ENCODE measurements around the gene RDH8.
"Not testable (repeated sequence)": the region's sequence is repeated elsewhere in the genome, so short reads cannot be mapped to it uniquely, and the experiment has no call there.

RDH8 gene

DNA sequence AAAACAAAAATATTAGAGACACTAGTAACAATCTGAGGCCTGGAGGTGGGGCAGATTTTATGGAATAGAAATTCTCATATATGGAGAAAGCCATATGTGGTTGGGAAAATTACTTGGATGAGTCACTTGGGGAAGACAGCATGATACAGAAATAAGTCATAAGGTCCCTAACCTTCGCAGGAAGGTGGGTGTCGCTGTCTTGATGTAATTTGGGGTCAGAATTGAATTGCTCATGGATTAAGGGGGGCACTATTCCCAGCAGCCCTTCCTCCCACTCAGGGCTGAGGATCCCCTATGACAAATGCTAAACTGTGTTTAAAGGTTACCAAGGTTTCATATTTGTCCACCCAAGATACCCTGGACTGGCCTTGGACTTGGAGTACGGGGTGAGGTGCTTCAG is 5.0 kb downstream of the RDH8 start:
- no peak overlapping the region for H3K27ac ChIP-seq (ENCODE audit: low read depth, low read length, severe bottlenecking)
- H3K9me3 ChIP-seq (ENCODE audit: control insufficient read depth, low read length) = no peaks in the 10 kb centered on the region
- 90% methylated on average over 2 of the region's 3 CpGs; no CpG with 5 or more reads in 1 of the 2 experiments for WGBS, 2 experiments (ENCODE audit: insufficient coverage in 2 of 2)
- no peaks in the 10 kb centered on the region for H3K4me1 ChIP-seq (ENCODE audit: control insufficient read depth, insufficient read depth, low read length, poor library complexity, severe bottlenecking)
- no peaks in the 10 kb centered on the region for H3K36me3 ChIP-seq (ENCODE audit: control insufficient read depth, insufficient read depth, low read length)
- H3K4me3 ChIP-seq (ENCODE audit: extremely low read depth, insufficient read depth, low read length, poor library complexity, severe bottlenecking) = no peak overlapping the region

DNA sequence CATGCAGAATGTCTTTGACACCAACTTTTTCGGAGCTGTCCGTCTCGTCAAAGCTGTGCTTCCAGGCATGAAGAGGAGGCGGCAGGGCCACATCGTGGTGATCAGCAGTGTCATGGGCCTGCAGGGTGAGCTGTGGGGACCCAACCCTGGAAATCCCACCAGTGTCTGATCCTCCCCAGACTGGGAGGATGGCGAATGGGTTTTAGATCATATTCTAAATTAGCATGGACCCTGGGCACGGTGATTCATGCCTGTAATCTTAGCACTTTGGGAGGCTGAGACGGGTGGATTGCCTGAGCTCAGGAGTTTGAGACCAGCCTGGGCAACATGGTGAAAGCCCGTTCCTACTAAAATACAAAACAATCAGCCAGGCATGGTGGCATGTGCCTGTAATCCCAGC is 5.5 kb downstream of the RDH8 start:
- Histone ChIP-seq H3K27ac (ENCODE audit: low read depth, low read length, severe bottlenecking) (no peak overlapping the region), H3K4me1 (ENCODE audit: control insufficient read depth, insufficient read depth, low read length, poor library complexity, severe bottlenecking) (no peaks in the 10 kb centered on the region), H3K36me3 (ENCODE audit: control insufficient read depth, insufficient read depth, low read length) (no peaks in the 10 kb centered on the region), H3K4me3 (ENCODE audit: extremely low read depth, insufficient read depth, low read length, poor library complexity, severe bottlenecking) (no peak overlapping the region), H3K9me3 (ENCODE audit: control insufficient read depth, low read length) (no peaks in the 10 kb centered on the region)
- WGBS, 2 experiments (ENCODE audit: insufficient coverage in 2 of 2) = 86 to 88% methylated on average over 7 to 9 of the region's 9 CpGs

DNA sequence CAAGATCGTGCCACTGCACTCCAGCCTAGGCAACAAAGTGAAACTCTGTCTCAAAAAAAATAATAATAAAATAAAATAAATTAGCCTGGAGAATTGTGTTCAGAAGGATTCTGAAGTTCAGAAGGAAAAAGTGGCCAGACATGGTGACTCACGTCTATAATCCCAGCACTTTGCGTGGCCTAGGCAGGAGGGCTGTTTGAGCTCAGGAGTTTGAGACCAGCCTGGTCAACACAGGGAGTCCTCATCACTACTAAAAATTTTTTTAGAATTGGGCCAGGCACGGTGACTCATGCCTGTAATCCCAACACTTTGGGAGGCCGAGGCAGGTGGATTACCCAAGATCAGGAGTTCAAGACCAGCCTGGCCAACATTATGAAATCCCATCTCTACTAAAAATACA is 6.0 kb downstream of the RDH8 start:
- Histone ChIP-seq H3K4me1 (ENCODE audit: control insufficient read depth, insufficient read depth, low read length, poor library complexity, severe bottlenecking) (no peaks in the 10 kb centered on the region), H3K36me3 (ENCODE audit: control insufficient read depth, insufficient read depth, low read length) (no peaks in the 10 kb centered on the region), H3K27ac (ENCODE audit: low read depth, low read length, severe bottlenecking) (no peak overlapping the region), H3K4me3 (ENCODE audit: extremely low read depth, insufficient read depth, low read length, poor library complexity, severe bottlenecking) (no peak overlapping the region), H3K9me3 (ENCODE audit: control insufficient read depth, low read length) (no peaks in the 10 kb centered on the region)
- WGBS, 2 experiments (ENCODE audit: insufficient coverage in 2 of 2) = 74 to 85% methylated on average over 4 of the region's 5 CpGs

DNA sequence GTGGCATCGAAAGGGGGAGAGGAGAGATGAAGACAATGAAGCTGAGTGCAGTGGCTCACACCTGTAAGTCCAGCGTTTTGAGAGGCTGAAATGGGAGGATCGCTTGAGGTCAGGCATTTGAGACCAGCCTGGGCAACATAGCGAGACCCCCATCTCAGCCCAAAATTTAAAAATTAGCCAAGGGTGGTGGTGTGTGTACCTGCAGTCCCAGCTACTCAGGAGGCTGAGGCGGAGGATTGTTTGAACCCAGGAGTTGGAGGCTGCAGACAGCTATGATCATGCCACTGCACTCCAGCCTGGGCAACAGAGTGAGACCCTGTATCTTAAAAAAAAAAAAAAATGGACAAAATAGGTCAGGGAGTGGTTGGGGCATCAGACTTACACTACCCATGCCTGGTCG is 7.6 kb downstream of the RDH8 start:
- H3K36me3 ChIP-seq (ENCODE audit: control insufficient read depth, insufficient read depth, low read length) = no peaks in the 10 kb centered on the region
- H3K9me3 ChIP-seq (ENCODE audit: control insufficient read depth, low read length) = no peaks in the 10 kb centered on the region
- no peak overlapping the region for H3K4me3 ChIP-seq (ENCODE audit: extremely low read depth, insufficient read depth, low read length, poor library complexity, severe bottlenecking)
- H3K4me1 ChIP-seq (ENCODE audit: control insufficient read depth, insufficient read depth, low read length, poor library complexity, severe bottlenecking) = no peaks in the 10 kb centered on the region
- 89 to 91% methylated on average over 3 of the region's 6 CpGs for WGBS, 2 experiments (ENCODE audit: insufficient coverage in 2 of 2)
- H3K27ac ChIP-seq (ENCODE audit: low read depth, low read length, severe bottlenecking) = no peak overlapping the region

DNA sequence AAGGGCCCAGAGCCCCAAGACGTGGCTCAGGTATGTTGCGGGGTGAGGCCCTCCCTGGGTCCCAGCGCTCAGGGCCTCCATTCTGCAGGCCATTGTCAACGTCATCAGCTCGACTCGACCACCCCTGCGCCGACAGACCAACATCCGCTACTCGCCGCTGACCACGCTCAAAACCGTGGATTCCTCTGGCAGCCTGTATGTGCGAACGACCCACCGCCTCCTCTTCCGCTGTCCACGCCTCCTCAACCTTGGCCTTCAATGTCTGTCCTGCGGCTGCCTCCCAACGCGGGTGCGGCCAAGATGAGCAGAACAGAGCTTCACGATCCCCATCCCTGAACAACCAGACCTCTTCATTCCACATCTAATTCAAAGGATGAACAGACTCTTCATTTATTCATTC is 8.2 kb downstream of the RDH8 start:
- H3K27ac ChIP-seq (ENCODE audit: low read depth, low read length, severe bottlenecking) = no peak overlapping the region
- H3K4me3 ChIP-seq (ENCODE audit: extremely low read depth, insufficient read depth, low read length, poor library complexity, severe bottlenecking) = no peak overlapping the region
- no peaks in the 10 kb centered on the region for H3K4me1 ChIP-seq (ENCODE audit: control insufficient read depth, insufficient read depth, low read length, poor library complexity, severe bottlenecking)
- 92 to 93% methylated on average over 23 of the region's 23 CpGs for WGBS, 2 experiments (ENCODE audit: insufficient coverage in 2 of 2)
- no peaks in the 10 kb centered on the region for H3K9me3 ChIP-seq (ENCODE audit: control insufficient read depth, low read length)
- no peaks in the 10 kb centered on the region for H3K36me3 ChIP-seq (ENCODE audit: control insufficient read depth, insufficient read depth, low read length)

DNA sequence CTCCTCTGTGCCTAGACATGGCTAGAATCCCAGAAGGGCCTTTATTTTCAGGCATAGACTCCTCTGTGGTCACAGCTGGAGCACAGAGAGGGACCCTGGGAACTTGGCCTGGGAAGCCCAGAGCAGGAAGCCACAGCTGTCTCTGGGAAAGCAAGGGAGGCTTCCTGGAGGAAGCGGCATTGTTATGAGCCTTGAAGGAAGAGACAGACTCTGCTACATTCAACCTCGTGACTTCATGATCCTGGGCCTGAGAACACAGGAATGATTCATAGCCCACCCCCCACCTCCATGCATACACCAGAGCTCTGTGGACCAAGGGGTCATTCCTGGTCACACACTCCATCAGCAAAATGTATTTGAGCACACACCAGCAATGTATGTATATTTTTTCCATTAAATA is 8.6 kb downstream of the RDH8 start:
- no peaks in the 10 kb centered on the region for H3K36me3 ChIP-seq (ENCODE audit: control insufficient read depth, insufficient read depth, low read length)
- no peaks in the 10 kb centered on the region for H3K4me1 ChIP-seq (ENCODE audit: control insufficient read depth, insufficient read depth, low read length, poor library complexity, severe bottlenecking)
- WGBS, 2 experiments (ENCODE audit: insufficient coverage in 2 of 2) = 50 to 91% methylated on average over 1 to 2 of the region's 2 CpGs
- H3K4me3 ChIP-seq (ENCODE audit: extremely low read depth, insufficient read depth, low read length, poor library complexity, severe bottlenecking) = no peak overlapping the region
- no peak overlapping the region for H3K27ac ChIP-seq (ENCODE audit: low read depth, low read length, severe bottlenecking)
- H3K9me3 ChIP-seq (ENCODE audit: control insufficient read depth, low read length) = no peaks in the 10 kb centered on the region

DNA sequence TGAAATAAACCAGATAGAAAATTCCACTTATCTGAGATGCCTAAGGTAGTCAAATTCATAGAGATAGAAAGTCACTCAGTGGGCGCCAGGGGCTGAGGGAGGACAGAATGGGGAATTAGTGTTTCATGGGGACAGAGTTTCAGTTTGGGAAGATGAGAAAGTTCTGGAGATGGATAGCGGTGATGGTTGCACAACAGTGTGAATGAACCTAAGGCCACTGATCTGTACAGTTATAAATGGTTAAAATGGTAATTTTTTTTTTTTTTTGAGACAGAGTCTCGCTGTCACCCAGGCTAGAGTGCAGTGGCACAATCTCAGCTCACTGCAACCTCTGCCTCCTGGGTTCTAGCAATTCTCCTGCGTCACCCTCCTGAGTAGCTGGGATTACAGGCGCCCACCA is 9.8 kb downstream of the RDH8 start:
- H3K4me3 ChIP-seq (ENCODE audit: extremely low read depth, insufficient read depth, low read length, poor library complexity, severe bottlenecking); H3K4me1 ChIP-seq (ENCODE audit: control insufficient read depth, insufficient read depth, low read length, poor library complexity, severe bottlenecking); H3K27ac ChIP-seq (ENCODE audit: low read depth, low read length, severe bottlenecking); H3K9me3 ChIP-seq (ENCODE audit: control insufficient read depth, low read length); H3K36me3 ChIP-seq (ENCODE audit: control insufficient read depth, insufficient read depth, low read length): not testable (repeated sequence)
- WGBS, 2 experiments (ENCODE audit: insufficient coverage in 2 of 2) = 93 to 97% methylated on average over 3 of the region's 5 CpGs

DNA sequence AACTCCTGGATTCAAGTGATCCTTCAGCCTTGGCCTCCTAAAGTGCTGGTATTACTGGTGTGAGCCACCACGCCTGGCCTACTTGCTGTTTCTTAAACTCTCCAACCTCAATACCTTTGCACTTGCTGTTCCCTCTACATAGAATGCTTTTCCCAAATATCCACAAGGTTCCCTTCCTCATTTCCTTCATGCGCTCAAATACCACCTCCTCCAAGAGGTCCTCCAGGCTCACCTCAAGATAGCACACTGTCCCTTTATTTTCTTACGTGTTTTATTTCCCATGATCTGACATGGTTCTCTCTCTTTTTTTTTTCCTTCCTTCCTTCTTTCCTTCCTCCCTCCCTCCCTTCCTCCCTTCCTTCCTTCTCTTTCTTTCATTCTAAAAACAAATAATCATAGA is 13.5 kb downstream of the RDH8 start:
- Histone ChIP-seq H3K4me1 (ENCODE audit: control insufficient read depth, insufficient read depth, low read length, poor library complexity, severe bottlenecking) (no peaks in the 10 kb centered on the region), H3K9me3 (ENCODE audit: control insufficient read depth, low read length) (no peaks in the 10 kb centered on the region), H3K36me3 (ENCODE audit: control insufficient read depth, insufficient read depth, low read length) (no peaks in the 10 kb centered on the region), H3K27ac (ENCODE audit: low read depth, low read length, severe bottlenecking) (no peak overlapping the region), H3K4me3 (ENCODE audit: extremely low read depth, insufficient read depth, low read length, poor library complexity, severe bottlenecking) (no peak overlapping the region)
- WGBS, 2 experiments (ENCODE audit: insufficient coverage in 2 of 2) = 91 to 98% methylated on average over 3 of the region's 3 CpGs

DNA sequence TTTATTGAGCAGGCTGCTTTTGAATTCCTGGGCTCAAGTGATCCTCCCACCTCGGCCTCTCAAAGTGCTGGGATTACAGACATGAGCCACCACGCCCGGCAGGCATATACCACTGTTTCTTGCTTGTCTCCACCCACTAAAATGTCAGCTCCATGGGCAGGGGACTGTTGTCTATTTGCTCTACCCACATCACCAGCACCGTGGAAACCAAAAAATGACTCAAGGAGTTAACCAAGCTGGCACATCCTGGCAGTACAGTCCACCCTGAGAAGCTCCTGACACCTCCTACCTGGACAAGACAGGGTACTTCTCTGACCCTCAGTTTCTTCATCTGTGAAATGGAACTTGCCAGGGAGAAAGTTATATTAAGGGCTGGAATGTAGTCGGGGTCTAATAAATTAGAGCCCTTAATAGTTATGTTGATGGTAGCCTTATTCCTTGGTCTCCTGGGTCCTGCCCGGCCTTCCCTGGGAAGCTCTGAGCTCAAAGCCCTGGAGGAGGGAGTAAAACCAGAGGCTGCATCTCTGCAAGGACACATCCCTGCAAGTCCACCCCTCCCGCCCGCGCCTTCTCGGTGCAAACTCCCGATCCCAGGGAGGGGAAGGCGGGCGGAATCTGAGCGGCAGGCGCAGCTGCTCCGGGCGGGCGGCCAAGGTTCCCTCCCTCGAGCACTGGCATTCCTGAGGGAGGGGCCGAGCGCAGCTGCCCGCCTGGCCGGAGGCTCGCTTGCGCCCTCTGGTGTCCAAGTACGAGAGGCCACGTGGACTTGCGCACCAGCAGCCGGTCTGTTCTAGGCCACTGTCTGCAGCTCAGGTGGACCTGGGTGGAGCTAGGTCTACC is 14.1 kb downstream of the RDH8 start:
- H3K27ac ChIP-seq (ENCODE audit: low read depth, low read length, severe bottlenecking) = no peak overlapping the region
- no peaks in the 10 kb centered on the region for H3K36me3 ChIP-seq (ENCODE audit: control insufficient read depth, insufficient read depth, low read length)
- 11 to 18% methylated on average over 21 to 28 of the region's 29 CpGs for WGBS, 2 experiments (ENCODE audit: insufficient coverage in 2 of 2)
- H3K9me3 ChIP-seq (ENCODE audit: control insufficient read depth, low read length) = no peaks in the 10 kb centered on the region
- H3K4me3 ChIP-seq (ENCODE audit: extremely low read depth, insufficient read depth, low read length, poor library complexity, severe bottlenecking) = no peak overlapping the region
- H3K4me1 ChIP-seq (ENCODE audit: control insufficient read depth, insufficient read depth, low read length, poor library complexity, severe bottlenecking) = no peaks in the 10 kb centered on the region

DNA sequence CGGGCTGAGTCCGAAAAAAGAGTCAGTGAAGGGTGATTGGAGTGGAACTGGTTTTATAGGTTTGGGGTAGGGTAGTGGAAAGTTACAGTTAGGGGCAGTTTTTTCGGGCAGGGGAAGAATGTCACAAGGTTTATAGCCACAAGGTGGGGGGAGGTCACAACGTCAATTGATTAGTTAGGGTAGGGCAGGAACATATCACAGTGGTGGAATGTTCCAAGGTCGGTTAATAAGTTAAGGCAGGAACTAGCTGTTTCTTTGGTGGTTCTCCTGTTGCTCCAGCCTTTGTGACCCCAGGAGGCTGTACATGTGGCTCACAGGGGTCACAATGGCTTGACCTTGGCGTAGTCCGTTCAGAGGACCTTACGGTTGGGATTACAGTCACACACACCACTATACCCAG is 20.3 kb downstream of the RDH8 start:
- H3K9me3 ChIP-seq (ENCODE audit: control insufficient read depth, low read length) = no peaks in the 10 kb centered on the region
- whole genome bisulfite sequencing, 2 experiments (ENCODE audit: insufficient coverage in 2 of 2) = 76 to 83% methylated on average over 4 to 5 of the region's 8 CpGs
- no peaks in the 10 kb centered on the region for H3K36me3 ChIP-seq (ENCODE audit: control insufficient read depth, insufficient read depth, low read length)
- H3K4me3 ChIP-seq (ENCODE audit: extremely low read depth, insufficient read depth, low read length, poor library complexity, severe bottlenecking) = no peak overlapping the region
- H3K27ac ChIP-seq (ENCODE audit: low read depth, low read length, severe bottlenecking) = no peak overlapping the region
- H3K4me1 ChIP-seq (ENCODE audit: control insufficient read depth, insufficient read depth, low read length, poor library complexity, severe bottlenecking) = no peaks in the 10 kb centered on the region

DNA sequence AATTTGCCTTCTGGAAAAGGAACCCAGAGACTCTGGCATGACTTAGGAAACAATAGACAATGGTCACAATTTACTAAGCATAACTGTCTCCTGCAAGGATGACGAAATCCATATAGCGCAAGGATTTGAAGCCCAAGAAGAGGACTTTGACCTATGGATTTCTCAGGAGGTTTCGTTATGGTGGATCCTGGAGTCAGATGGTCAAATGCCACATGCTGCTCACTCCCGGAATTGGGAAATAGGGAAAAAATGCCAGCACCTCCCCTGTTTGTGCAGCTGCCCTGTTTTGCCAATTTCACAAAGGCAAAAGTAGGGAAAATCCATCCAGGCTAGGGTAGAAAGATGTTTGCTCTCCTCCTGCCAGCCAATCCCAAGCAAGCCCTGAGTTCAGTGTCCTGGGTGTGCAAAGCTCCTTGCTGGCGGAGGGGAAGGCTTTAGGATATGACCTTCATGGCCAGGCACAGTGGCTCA is 23.4 kb downstream of the RDH8 start:
- Histone ChIP-seq H3K36me3 (ENCODE audit: control insufficient read depth, insufficient read depth, low read length) (no peaks in the 10 kb centered on the region), H3K4me1 (ENCODE audit: control insufficient read depth, insufficient read depth, low read length, poor library complexity, severe bottlenecking) (no peaks in the 10 kb centered on the region), H3K4me3 (ENCODE audit: extremely low read depth, insufficient read depth, low read length, poor library complexity, severe bottlenecking) (no peak overlapping the region), H3K9me3 (ENCODE audit: control insufficient read depth, low read length) (peaks cover 2% of the 10 kb centered on the region), H3K27ac (ENCODE audit: low read depth, low read length, severe bottlenecking) (no peak overlapping the region)
- 79 to 84% methylated on average over 4 to 5 of the region's 5 CpGs for WGBS, 2 experiments (ENCODE audit: insufficient coverage in 2 of 2)
